EH (cell line): Measurements from ENCODE around the gene KDR.

Experiments
- DNase-seq: peaks from one replicate; pipeline ENCODE4 v3.0.0-alpha.2; 2015; ENCODE audit warnings: low read depth

The KDR gene

GRCh38 chr4:55029821-55030503 lies 95.4 kb downstream of the KDR start:
- DNase-seq = no peak

- DNase-seq = no peak
Measured at GRCh38 chr4:55029321-55029720, 96.1 kb downstream of the KDR start.
